Pulmonary artery endothelial cell (primary cell): Measurements from ENCODE around the gene LRP2BP. TPM values are rescaled to one million over a fixed set of nuclear protein-coding genes. Genes with fewer than 3 reads are reported as not detected.

Experiments
- DNase-seq: peaks from one replicate; pipeline ENCODE4 v3.0.0-alpha.2; 2011; ENCODE audit warnings: low read depth, low spot score
- total RNA-seq: library from RNA; depleted of rRNA; stranded (reverse); fragments of >200 nt; gene quantifications from 2 replicates; pipeline ENCODE4 v1.2.3, GENCODE V29; 2014

The LRP2BP gene
- total RNA-seq, result 0.33 and 0.39 TPM in 2 replicates

DNA sequence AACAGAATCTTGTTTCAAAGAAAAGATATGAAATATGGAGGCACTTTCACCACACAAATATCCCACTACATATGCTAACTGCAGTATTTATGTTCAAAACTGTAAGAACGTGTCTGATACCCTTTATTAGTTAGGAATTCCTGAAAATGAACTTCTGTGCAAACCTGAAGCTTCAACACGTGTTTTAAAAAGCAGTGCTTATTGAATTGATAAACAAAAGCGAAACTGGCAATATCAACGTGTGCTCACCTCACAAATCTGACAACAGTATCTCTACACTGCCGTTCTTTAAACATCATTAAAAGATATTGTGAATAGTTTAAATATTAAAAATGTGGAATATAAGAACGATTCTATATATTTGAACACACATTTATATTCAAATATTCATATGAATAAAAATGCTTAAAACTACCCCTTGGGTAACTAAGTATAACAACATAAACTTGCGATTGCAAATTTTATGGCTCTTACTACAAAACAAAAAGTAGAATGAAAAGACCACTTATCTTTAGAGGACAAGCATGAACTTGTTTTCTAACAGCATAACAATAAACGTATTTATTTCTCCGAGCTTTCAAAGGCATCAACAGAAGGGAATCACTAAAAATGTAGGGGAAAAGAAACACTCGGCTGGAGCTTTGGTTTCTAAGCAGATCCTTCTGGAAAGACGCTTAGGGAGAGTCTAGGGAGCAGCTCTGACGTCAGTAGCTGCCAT lies at the start of gene LRP2BP:
LRP2BP (minus strand) TSS at position 687 of the 718 bp plus-strand sequence. CDS start 17,738 bp downstream, outside the sequence.
- DNase-seq, result no peak

GRCh38 chr4:185445209-185445608 lies 49.5 kb upstream of the LRP2BP start:
- no peak for DNase-seq

DNA sequence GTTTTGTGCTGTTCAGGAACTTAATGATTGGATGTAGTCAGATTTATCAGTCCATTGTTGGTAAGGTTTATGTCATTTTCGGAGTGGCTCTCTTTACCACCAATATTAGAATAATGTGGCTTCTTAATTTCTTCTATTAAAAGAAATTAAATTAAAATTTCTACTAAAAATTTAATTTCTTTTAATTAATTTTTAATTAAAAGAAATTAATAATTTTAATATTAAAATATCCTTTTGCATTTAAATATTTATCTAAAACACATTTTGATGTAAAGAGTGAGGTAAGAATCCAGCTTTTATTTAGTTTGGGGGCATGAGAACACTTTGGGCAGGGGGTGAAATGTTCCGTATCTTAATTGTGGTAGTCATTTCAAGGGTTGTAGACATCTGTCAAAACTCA lies 45.8 kb upstream of the LRP2BP start:
- DNase-seq, result no peak

DNA sequence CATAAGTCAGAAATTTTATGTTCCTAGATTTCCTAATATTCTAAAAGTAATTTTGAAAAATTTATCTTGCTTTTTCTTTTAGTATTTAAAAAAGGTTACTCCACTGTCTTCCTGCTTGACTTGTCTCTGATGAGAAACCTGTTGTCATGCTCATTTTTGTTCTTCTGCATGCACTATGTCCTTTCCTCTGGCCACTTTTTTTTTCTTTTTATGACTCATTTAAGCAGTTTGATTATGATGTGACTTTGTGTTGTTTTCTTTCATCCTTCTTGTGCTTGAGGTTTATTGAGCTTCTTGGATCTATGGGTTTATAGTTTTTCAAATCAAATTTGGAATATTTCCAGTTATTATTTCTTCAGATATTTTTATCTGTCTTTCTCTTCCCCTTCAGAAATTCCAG lies 42.1 kb upstream of the LRP2BP start:
- no peak for DNase-seq

DNA sequence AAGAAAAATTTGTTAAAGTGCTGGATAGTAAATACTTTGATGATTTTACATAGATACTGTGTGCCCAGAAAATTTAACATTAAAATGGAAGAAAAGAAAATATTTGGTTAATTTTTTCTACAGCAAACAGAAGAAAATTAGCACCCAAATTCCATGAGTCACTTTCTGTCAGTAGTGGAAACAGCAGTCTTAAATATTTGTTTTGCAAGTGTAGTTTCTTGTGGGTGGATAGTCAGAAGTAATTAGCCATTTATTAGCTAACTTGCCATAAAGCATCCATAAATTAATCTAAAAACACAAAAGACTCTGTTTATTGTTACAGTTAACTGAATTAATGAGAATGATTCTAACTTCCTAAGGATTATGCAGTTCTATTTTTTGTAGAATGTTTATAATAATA lies 39.7 kb upstream of the LRP2BP start:
- no peak for DNase-seq

DNA sequence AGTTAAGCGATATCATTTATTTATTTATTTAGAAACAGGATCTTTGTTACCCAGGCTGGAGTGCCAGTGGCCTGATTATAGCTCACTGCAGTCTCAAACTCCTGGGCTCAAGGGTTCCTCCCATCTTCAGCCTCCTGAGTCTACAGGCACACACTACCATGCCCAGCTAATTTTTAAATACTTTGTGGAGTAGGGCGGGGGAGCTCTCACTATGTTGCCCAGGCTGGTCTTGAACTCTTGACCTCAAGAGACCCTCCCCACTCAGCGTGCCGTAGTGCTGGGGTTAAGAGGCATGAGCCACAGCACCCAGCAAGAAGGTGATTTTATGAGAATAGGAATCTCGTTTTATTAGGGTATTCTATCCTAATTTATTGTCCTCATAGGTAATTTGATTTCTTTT lies 33.9 kb upstream of the LRP2BP start:
- no peak for DNase-seq

DNA sequence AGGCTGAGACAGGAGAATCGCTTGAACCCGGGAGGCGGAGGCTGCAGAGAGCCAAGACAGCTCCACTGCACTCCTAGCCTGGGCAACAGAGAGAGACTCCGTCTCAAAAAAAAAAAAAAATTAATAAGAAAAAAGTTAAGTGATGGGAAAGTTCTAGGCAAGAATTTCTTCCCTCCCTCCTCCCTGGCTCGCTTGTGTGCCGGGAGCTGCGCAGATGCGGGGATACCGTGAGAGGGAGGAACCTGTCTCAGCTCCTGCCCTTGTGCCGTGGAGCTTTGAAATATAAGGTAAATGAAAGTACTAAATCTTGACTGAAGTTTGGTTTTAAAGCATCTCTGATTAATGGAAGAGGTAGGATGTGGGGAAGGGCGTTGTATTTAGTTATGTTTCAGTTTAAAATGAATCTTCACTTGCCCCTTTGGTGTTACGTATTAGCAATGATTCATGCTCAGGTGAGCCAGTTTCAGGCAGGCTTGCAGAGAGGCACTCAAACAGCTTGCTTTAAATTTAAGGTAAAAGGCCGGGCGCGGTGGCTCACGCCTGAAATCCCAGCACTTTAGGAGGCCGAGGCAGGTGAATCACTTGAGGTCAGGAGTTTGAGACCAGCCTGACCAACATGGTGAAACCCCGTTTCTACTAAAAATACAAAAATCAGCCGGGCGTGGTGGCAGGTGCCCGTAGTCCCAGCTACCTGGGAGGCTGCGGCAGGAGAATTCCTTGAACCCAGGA lies 31.4 kb upstream of the LRP2BP start:
- DNase-seq, result no peak

DNA sequence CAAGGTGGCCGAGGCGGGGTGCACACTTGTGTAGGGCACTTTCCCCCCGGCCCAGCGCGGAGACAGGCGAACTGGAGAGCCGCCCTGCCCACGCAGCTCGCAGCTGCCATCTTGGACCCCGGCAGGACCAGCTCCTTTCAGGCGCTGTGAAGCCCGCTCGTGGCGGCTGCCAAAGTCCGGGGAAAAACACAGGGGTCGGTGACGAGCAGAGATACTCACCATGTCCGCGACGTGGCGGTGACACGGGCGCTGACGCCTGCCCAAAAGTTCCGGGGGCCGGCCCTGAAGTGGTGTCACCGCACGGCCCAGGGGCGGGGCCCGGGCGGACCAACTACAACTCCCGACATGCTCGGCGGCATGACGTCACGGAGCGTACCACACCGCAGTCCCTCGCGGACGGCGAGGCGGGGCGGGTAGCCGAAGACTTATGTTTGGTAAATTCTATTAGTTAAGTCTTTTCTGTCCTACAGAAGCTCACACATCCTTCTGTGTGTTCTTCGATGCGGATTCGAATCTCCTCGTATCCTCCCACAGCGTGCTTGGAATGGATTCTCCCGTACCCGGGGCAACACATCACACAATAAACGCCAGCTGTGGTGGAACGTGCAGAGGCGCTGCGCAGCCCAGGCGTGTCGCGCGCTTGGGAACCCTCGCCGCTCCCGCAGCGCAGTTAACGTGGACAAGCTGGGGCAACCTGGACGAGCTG lies 30.1 kb upstream of the LRP2BP start, which contains the start of gene UFSP2:
UFSP2 (minus strand) TSS at position 318 of the 706 bp plus-strand sequence; CDS start at position 222, 96 bp downstream.
- peak; percentile 66 for DNase-seq

DNA sequence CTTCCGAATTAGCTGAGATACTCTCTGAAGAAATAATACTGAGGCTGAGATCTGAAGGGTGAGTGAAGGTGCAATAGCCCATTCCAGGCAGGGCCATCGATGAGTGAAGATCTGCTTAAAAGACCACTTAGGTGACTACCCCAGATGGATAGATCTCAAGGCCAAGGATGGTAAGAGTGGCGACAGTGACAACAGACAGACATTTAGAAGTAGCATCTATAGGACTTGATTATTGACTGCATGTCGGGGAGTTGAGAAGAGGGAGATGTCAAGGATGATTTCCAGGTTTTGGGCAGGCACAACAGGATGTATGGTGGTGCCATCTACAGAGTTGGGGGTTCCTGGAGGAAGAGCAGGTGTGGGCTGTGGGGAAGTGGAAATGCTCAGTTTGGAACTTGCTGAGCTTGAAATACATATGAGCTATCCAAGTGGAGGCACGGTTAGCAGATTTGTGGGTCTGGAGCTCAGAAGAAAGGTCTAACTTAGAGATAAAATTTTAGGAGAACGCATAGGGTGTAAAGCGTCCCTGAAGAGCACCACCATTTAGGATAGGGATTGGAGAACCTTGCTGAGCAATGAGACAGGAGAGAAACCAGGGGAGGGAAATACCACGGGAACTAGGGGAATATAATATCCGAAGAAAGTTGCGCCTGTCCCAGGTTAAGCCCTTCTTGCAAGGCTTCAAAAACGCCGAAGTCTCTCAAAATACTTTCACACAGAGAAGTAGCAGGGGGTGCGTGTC lies 29.4 kb upstream of the LRP2BP start:
- DNase-seq, result no peak

GRCh38 chr4:185421366-185422124 lies 25.8 kb upstream of the LRP2BP start:
- no peak for DNase-seq

DNA sequence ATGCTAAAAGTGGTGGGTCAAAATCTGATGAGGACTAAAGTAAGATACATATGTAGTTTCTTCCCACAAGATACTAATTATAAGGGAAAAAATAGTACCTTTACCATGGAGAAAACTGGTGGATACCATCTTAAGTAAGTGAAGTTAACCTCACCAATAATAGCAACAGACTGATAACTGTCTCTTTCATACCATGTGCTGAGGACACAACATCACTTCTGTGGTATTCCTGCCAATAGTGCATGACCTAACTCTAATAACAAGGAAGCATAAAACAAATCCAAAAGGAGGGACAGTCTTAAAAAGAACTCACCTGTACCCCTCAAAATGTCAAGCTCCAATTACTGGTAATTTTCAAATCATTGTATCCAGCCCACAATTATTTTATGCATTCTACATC lies 21.2 kb upstream of the LRP2BP start:
- no peak for DNase-seq

- DNase-seq, result peak; percentile 56
These were observed 16.7 kb upstream of the LRP2BP start for GRCh38 chr4:185412412-185412811.

- DNase-seq, result no peak
These were observed 16.1 kb upstream of the LRP2BP start for GRCh38 chr4:185411849-185412248.

GRCh38 chr4:185408432-185408831 lies 12.7 kb upstream of the LRP2BP start:
- no peak for DNase-seq

DNA sequence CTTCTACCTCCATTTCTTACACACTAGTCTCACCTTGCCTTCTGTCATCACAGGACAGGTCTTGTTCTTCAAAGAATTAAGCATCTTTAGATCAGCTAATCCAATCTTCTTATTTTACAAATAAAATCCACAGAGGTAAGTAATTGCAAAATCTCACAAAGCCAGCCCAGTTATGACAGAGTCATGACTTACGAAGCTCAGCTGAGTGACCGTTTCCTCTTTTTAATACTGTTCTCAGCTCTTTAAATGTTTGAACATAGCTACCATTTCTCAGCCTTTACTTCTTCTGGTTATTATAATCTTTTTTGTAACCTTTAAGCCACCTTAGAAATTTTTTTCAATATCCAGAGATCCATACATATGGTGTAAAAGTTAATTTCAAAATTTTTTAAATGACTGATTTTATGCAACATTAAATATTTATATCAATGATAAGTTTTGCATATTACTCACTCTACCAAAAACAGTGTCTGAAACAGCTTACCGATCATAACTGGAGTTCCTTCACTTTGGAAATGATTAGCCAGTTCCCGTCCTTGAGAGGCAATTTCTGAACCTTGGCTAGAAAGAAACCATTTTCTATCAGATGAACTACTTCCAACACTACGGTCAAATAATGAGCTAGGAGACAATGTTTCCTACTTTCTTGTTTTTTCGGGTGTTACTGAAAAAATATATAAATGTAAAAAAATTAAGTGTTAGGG lies 9.7 kb upstream of the LRP2BP start:
- DNase-seq, result no peak

DNA sequence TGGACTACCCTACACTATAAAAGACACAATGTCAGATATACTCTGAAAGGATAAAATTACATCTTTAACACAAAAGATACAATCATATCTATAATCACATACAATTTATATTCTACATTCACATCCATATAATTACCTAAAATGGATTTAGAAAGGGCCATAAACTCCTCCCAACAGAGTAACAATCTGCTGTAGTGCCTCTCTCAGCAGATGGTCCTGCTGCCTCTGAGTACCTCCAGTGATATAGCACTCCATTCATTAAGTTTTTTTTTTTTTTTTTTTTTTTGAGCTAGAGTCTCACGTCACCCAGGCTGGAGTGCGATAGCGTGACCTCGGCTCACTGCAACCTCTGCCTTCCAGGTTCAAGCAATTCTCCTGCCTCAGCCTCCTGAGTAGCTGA lies 8.3 kb upstream of the LRP2BP start:
- DNase-seq, result no peak

- DNase-seq, result peak; percentile 63
These were observed 3.7 kb upstream of the LRP2BP start for GRCh38 chr4:185399466-185399865.

DNA sequence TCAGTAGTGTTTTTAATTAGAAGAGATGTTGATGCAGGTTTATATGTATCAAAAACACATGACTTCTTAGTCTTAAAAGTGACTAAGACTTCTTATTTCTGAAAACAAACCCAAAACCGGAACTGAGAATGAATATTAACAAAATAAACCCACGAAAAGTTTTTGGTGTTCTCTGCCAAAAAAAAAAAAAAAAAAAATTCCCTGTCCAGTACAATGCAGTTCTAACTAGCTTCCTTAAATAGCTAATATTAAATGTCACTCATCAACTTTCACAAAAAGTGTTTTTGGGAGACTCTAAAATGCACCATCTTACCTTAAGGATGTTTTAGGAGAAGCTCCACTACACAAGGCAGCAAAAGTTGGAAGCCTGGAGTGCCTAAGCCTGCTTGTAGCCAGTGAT lies 2.9 kb upstream of the LRP2BP start:
- DNase-seq, result no peak

GRCh38 chr4:185396724-185397385 lies 1.1 kb upstream of the LRP2BP start, which contains the start of gene ANKRD37:
Gene ANKRD37 (plus strand): TSS chr4:185396841. CDS start chr4:185396924, 83 bp downstream.
- DNase-seq, result peak; percentile 15
